Fibroblast of lung (primary cell): ENCODE measurements around the gene GIMAP7. TPM values are rescaled to one million over a fixed set of nuclear protein-coding genes. Genes with fewer than 3 reads are reported as not detected.

Experiments used
- DNase-seq, 2 donors: peaks; one replicate each; pipeline versions ENCODE4 v3.0.0 to v3.0.0-alpha.2; 2010; ENCODE audit warnings: low read depth in 2 of 2
- H2AFZ ChIP-seq: 2 replicates; pipeline ENCODE4 v1.5.1; 2012; ENCODE audit warnings: low read length, control low read depth, inconsistent platforms
- H3K27ac ChIP-seq: 2 replicates; pipeline ENCODE4 v1.5.1; 2011; ENCODE audit warnings: low read length, control low read depth; ENCODE audit not compliant: insufficient read depth
- H3K27me3 ChIP-seq: 2 replicates; pipeline ENCODE4 v1.5.1; 2011; ENCODE audit warnings: mild to moderate bottlenecking, low read length; ENCODE audit not compliant: control insufficient read depth, insufficient read depth
- H3K36me3 ChIP-seq: 2 replicates; pipeline ENCODE4 v1.5.1; 2011; ENCODE audit warnings: low read length; ENCODE audit not compliant: control insufficient read depth, insufficient read depth
- H3K4me1 ChIP-seq: 2 replicates; pipeline ENCODE4 v1.5.1; 2011; ENCODE audit warnings: low read length; ENCODE audit not compliant: control insufficient read depth, insufficient read depth; ENCODE audit errors: extremely low read depth
- H3K4me2 ChIP-seq: 2 replicates; pipeline ENCODE4 v1.5.1; 2011; ENCODE audit warnings: low read length, control low read depth; ENCODE audit not compliant: insufficient read depth; ENCODE audit errors: extremely low read depth
- H3K4me3 ChIP-seq, 4 experiments: fragments of 200-600 bp in 1 of 4; sonication (generic) in 1 of 4; replicated peaks in 1 of 4; 2 replicates each; pipeline ENCODE4 v1.5.1; 2011 to 2016; ENCODE audit warnings: low read length in 4 of 4, low read depth in 3 of 4, mild to moderate bottlenecking in 3 of 4, control low read depth in 2 of 4, inconsistent platforms in 1 of 4, mixed read lengths in 1 of 4; ENCODE audit not compliant: insufficient read depth in 1 of 4; ENCODE audit errors: control extremely low read depth in 1 of 4
- H3K79me2 ChIP-seq: 2 replicates; pipeline ENCODE4 v1.5.1; 2012; ENCODE audit warnings: mild to moderate bottlenecking, low read length, inconsistent platforms; ENCODE audit not compliant: control insufficient read depth, insufficient read depth
- H3K9ac ChIP-seq: 2 replicates; pipeline ENCODE4 v1.5.1; 2011; ENCODE audit warnings: mild to moderate bottlenecking, low read length, control low read depth; ENCODE audit not compliant: insufficient read depth
- H3K9me3 ChIP-seq: 2 replicates; pipeline ENCODE4 v1.5.1; 2012; ENCODE audit warnings: low read depth, low read length; ENCODE audit not compliant: control insufficient read depth, insufficient read depth
- H4K20me1 ChIP-seq: 2 replicates; pipeline ENCODE4 v1.5.1; 2011; ENCODE audit warnings: low read length; ENCODE audit not compliant: control insufficient read depth, insufficient read depth; ENCODE audit errors: extremely low read depth
- CTCF ChIP-seq, 2 donors: IDR thresholded peaks in 1 of 2; conservative IDR thresholded peaks in 1 of 2; 1 replicate in 1 of 2; 2 replicates in 1 of 2; pipeline ENCODE4 v1.5.1; 2011 to 2012; ENCODE audit warnings: low read length in 2 of 2, control low read depth in 1 of 2, inconsistent platforms in 1 of 2, low read depth in 1 of 2, mild to moderate bottlenecking in 1 of 2
- EZH2 ChIP-seq: IDR thresholded peaks from 2 replicates; pipeline ENCODE4 v1.5.1; 2012; ENCODE audit warnings: low read length, control low read depth, mild to moderate bottlenecking; ENCODE audit errors: missing control alignments
- polyA plus RNA-seq, 2 donors: library from polyadenylated mRNA; depleted of rRNA in 1 of 2; stranded (reverse) in 1 of 2; unstranded in 1 of 2; fragments of >200 nt; gene quantifications; 2 replicates each; pipeline ENCODE4 v1.2.1, GENCODE V29; 2011 to 2012; ENCODE audit warnings: missing spikeins in 1 of 2
- total RNA-seq: library from RNA; depleted of rRNA; stranded (reverse); fragments of >200 nt; gene quantifications from 2 replicates; pipeline ENCODE4 v1.2.1, GENCODE V29; 2014

The GIMAP7 gene
- total and polyA plus RNA-seq, 2 donors (not counting 1 experiment from before 2014, with no cell fraction given): not detected

DNA sequence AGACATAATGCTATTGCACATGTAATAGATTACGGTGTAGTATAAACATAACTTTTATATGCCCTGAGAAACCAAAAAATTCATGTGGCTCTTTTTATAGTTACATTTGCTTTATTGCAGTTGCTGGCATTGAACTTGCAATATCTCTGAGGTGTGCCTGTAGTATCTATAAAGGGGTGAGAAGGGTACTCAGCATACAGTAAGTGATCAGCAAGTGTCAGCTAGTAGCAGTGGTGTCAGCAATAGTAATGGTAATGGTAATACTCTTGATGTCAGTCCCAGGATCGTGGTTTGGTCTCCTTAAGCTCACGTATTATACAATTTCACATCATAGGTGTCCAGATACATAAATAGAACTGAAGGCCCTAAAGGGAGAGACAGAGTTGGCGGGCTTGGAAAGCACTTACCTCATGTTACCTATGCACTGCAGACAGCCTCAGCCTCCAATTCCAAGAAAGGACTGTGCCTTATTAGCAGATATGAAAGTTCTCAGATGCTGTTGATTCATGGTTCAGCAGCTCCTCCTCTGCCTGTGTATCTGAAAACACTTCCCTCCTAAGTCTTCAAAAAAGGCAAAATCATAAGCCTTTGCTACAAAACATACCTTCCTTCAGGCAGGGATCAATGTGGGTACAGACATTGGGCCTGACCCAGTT, 6.6 kb upstream of the GIMAP7 start:
- Histone ChIP-seq H3K9me3 (no peaks in the 10 kb centered on the region), H3K9ac (no peak overlapping the region), H3K4me2 (no peak overlapping the region), H3K4me1 (no peaks in the 10 kb centered on the region), H4K20me1 (no peaks in the 10 kb centered on the region), H2AFZ (no peak overlapping the region), H3K36me3 (no peaks in the 10 kb centered on the region), H3K79me2 (no peaks in the 10 kb centered on the region), H3K27me3 (no peaks in the 10 kb centered on the region), H3K27ac (no peak overlapping the region), H3K4me3 (no peak overlapping the region)
- no peak for TF ChIP-seq EZH2
- no peak for TF ChIP-seq CTCF (conservative IDR thresholded peaks at IDR 0.05 in 1 of 2, IDR thresholded peaks at IDR 0.05 in 1 of 2; ENCODE audit: low read depth in 1 of 2, low read length in 2 of 2)
- no peak for DNase-seq

DNA sequence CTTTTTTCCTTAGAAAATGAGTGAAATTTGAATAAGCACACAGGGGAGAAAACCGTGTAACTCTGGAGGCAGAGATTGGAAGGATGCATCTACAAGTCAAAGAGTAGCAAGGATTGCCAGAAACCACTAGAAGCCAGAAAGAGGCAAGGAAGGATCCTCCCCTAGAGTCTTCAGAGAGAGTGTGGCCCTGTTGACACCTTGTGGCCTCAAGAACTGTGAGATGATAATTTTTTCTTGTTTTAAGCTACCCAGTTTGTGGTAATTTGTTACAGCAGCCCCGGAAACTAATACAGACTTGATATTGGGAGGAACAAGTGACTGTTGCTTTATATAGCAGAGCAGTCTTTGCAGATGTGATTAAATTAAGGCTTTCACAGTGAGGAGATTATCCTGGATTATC, 3.6 kb upstream of the GIMAP7 start:
- Histone ChIP-seq H3K9me3 (no peaks in the 10 kb centered on the region), H3K4me3 (no peak overlapping the region), H2AFZ (no peak overlapping the region), H3K27me3 (no peaks in the 10 kb centered on the region), H3K4me1 (no peaks in the 10 kb centered on the region), H4K20me1 (no peaks in the 10 kb centered on the region), H3K9ac (no peak overlapping the region), H3K27ac (no peak overlapping the region), H3K79me2 (no peaks in the 10 kb centered on the region), H3K36me3 (no peaks in the 10 kb centered on the region), H3K4me2 (no peak overlapping the region)
- TF ChIP-seq EZH2 (no peak), CTCF (conservative IDR thresholded peaks at IDR 0.05 in 1 of 2, IDR thresholded peaks at IDR 0.05 in 1 of 2; ENCODE audit: low read depth in 1 of 2, low read length in 2 of 2) (no peak)
- no peak for DNase-seq

DNA sequence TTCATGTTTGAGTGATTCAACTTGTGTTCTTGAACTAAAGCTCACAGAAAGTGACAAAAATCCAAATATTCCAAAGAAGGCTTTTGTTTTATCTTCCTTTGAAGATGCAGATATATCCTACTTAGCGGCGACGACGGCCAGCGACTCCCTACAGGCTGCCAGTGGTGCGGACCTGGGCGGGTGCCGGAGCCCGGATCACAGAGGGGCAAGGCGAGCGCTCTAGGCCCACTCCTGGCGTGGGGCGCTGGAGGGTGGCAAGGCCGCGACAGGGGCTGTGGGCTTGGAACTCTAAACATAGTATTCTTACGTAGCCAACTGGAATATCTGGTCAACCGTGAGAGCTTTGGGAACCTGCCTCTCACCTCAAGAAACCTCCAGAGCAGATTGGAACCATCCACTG, 914 bp upstream of the GIMAP7 start:
- Histone ChIP-seq H3K4me1 (no peaks in the 10 kb centered on the region), H3K9ac (no peak overlapping the region), H3K27me3 (no peaks in the 10 kb centered on the region), H3K4me3 (no peak overlapping the region), H3K9me3 (no peaks in the 10 kb centered on the region), H3K79me2 (no peaks in the 10 kb centered on the region), H2AFZ (no peak overlapping the region), H3K36me3 (no peaks in the 10 kb centered on the region), H3K27ac (no peak overlapping the region), H4K20me1 (no peaks in the 10 kb centered on the region), H3K4me2 (no peak overlapping the region)
- TF ChIP-seq CTCF (conservative IDR thresholded peaks at IDR 0.05 in 1 of 2, IDR thresholded peaks at IDR 0.05 in 1 of 2; ENCODE audit: low read depth in 1 of 2, low read length in 2 of 2): no peak
- TF ChIP-seq EZH2: no peak
- no peak for DNase-seq
